NCI-H2107 treated with DMSO at 0.1 percent for 48 hours (cell line): ENCODE data around the gene DSP.

ENCODE experiments used
- DNase-seq: peaks from one replicate; lab custom pipeline; 2025; ENCODE audit not compliant: unreplicated experiment; lab: John Stamatoyannopoulos, UW

The DSP gene

GRCh38 chr6:7541175-7542064, at the start of gene DSP:
DSP (plus strand) TSS chr6:7541671; CDS start chr6:7541916, 245 bp downstream.
- DNase-seq: peak; percentile 12

- DNase-seq: no peak
Measured at GRCh38 chr6:7493866-7494265, 47.6 kb upstream of the DSP start.

GRCh38 chr6:7494638-7495037, 46.8 kb upstream of the DSP start:
- DNase-seq: no peak

- DNase-seq: no peak
Measured at GRCh38 chr6:7496266-7496875, 45.1 kb upstream of the DSP start.

GRCh38 chr6:7500752-7501282, 40.7 kb upstream of the DSP start:
- no peak for DNase-seq

GRCh38 chr6:7502743-7503142, 38.7 kb upstream of the DSP start:
- no peak for DNase-seq

GRCh38 chr6:7504041-7504440, 37.4 kb upstream of the DSP start:
- DNase-seq: no peak

GRCh38 chr6:7505189-7505699, 36.2 kb upstream of the DSP start:
- DNase-seq: peak; percentile 71

GRCh38 chr6:7507600-7507999, 33.9 kb upstream of the DSP start:
- no peak for DNase-seq

- DNase-seq: no peak
Measured at GRCh38 chr6:7512320-7512719, 29.2 kb upstream of the DSP start.

GRCh38 chr6:7513529-7513928, 27.9 kb upstream of the DSP start:
- no peak for DNase-seq

- no peak for DNase-seq
Measured at GRCh38 chr6:7515363-7515762, 26.1 kb upstream of the DSP start.

GRCh38 chr6:7518877-7519276, 22.6 kb upstream of the DSP start:
- DNase-seq: no peak

- DNase-seq: no peak
Measured at GRCh38 chr6:7522873-7523272, 18.6 kb upstream of the DSP start.

- DNase-seq: no peak
Measured at GRCh38 chr6:7523922-7524321, 17.5 kb upstream of the DSP start.

GRCh38 chr6:7526755-7527154, 14.7 kb upstream of the DSP start:
- no peak for DNase-seq

GRCh38 chr6:7528565-7528964, 12.9 kb upstream of the DSP start:
- no peak for DNase-seq

- DNase-seq: no peak
Measured at GRCh38 chr6:7529141-7529540, 12.3 kb upstream of the DSP start.

- DNase-seq: no peak
Measured at GRCh38 chr6:7532232-7532631, 9.2 kb upstream of the DSP start.

GRCh38 chr6:7532821-7533220, 8.7 kb upstream of the DSP start:
- DNase-seq: no peak

GRCh38 chr6:7534192-7534591, 7.3 kb upstream of the DSP start:
- DNase-seq: no peak

GRCh38 chr6:7535498-7535897, 6.0 kb upstream of the DSP start:
- no peak for DNase-seq
